ENCODE results near the gene SCN1B. TPM values are rescaled to one million over a fixed set of nuclear protein-coding genes. Genes with fewer than 3 reads are reported as not detected.
A peak's percentile ranks its signal among the peaks of the same experiment; 100 is the strongest.

The SCN1B gene
- polyA plus RNA-seq, 2 of the 4 experiments (the other 2 are of a cell fraction): 11.0 to 11.3 TPM

DNA sequence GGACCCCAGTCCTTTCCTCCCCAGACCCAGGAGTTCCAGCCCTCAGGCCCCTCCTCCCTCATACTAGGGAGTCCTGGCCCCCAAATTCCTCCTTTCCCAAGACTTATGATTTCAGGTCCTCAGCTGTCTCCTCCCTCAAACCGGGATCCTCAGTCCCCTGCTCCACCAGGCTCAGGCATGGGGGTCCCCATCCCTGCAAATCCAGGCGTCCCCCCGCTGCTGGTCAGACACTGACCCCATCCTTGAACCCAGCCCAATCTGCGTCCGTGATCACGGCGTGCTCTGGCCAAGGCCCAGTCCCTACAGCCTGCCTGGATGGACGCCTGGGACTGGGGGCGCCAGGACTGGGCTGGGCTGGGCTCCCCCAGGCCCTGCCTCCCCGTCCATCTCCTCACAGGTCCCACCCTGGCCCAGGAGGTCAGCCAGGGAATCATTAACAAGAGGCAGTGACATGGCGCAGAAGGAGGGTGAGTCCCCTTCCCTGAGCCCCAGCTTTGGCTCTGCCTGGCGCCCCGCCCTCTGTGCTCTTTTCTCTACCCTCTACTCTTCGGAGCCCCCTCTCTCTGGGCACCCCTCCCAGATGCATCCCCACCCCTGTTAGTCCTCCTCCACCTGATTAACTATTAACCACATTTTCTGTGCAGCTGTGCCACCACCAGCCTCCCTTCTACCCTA lies 11.9 kb downstream of the SCN1B start:
- H3K4me3 ChIP-seq: no peak overlapping the region
- WGBS (ENCODE audit: missing lambda C conversion rate): 80% methylated on average over 14 of the region's 14 CpGs
- TF ChIP-seq, protein P1, sequence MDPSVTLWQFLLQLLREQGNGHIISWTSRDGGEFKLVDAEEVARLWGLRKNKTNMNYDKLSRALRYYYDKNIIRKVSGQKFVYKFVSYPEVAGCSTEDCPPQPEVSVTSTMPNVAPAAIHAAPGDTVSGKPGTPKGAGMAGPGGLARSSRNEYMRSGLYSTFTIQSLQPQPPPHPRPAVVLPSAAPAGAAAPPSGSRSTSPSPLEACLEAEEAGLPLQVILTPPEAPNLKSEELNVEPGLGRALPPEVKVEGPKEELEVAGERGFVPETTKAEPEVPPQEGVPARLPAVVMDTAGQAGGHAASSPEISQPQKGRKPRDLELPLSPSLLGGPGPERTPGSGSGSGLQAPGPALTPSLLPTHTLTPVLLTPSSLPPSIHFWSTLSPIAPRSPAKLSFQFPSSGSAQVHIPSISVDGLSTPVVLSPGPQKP (IDR thresholded peaks at IDR 0.05; ENCODE audit: low read depth, low read length): no peak
- TF ChIP-seq SMC3 (IDR thresholded peaks at IDR 0.05) (no peak), HOXB5 (CRISPR knock-in tag; IDR thresholded peaks at IDR 0.05) (no peak)
- TF ChIP-seq, protein P2, sequence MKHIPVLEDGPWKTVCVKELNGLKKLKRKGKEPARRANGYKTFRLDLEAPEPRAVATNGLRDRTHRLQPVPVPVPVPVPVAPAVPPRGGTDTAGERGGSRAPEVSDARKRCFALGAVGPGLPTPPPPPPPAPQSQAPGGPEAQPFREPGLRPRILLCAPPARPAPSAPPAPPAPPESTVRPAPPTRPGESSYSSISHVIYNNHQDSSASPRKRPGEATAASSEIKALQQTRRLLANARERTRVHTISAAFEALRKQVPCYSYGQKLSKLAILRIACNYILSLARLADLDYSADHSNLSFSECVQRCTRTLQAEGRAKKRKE (CRISPR knock-in tag; IDR thresholded peaks at IDR 0.05; ENCODE audit: low read depth): no peak
- CTCF ChIA-PET: interaction anchor here (0.8 to 16.2 kb wide), 20 partner anchors 10 to 227 kb away, joined by 3 to 374 read pairs (median 29); partner anchors contain the start of genes FXYD1, LGI4, SCN1B and USF2
- H3K9me3 ChIP-seq: no peaks in the 10 kb centered on the region
- peak overlapping the region in 1 of 2 experiments; percentile 4; a peak in 1 of 6 replicates for H3K27ac ChIP-seq
- no peak for ATAC-seq
- no peak for DNase-seq (ENCODE audit: low read depth in 1 of 2, low spot score in 1 of 2)
- FAIRE-seq: no peak
- H3K4me1 ChIP-seq: peaks cover 21% of the 10 kb centered on the region
- 0 out of 3 replicates have a peak overlapping the region, but pooled peaks have one; percentile 3 for H3K4me2 ChIP-seq
- POLR2A ChIA-PET: no interaction called here

DNA sequence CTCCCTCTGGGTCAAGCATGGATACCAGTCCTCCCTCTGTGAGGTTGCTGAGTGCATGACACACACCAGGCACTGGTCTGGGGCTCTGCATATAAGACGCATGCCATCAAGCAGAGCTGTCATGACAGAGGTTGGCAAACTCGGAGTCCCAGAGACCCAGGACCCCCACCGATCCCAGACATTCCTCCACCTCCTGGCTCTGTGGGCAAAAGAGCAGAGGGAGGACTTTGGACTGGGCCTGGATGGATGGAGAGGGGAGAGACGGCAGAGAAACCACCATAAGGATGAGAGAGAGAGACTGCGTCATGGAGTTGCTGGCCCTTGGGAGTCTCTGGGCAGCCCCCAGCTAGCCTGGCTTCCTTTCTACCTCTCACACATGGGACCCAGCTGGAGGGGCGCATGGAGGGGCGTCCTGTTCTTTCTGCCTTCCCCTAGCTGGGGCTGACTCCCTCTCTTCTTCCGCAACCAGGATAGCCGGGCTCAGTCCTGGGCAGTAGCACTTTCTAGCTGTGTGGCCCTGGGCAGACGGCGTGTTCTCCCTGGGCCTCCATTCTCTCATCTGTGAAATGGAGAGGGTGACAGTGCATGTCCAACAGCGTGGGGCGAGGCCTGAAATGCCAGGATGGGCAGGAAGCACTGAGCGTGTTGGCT lies 12.8 kb downstream of the SCN1B start:
- H3K4me1 ChIP-seq: peaks cover 21% of the 10 kb centered on the region
- TF ChIP-seq CHD2 (IDR thresholded peaks at IDR 0.05; ENCODE audit: low read length, partially characterized antibody) (no peak), FOXS1 (CRISPR knock-in tag; IDR thresholded peaks at IDR 0.05) (no peak), NPAS2 (CRISPR knock-in tag; IDR thresholded peaks at IDR 0.05; ENCODE audit: borderline replicate concordance) (no peak), RNF2 (IDR thresholded peaks at IDR 0.05; ENCODE audit: borderline replicate concordance, low read depth) (no peak), POLR2A (IDR thresholded peaks at IDR 0.05; ENCODE audit: low read length) (no peak)
- TF ChIP-seq, protein P3, sequence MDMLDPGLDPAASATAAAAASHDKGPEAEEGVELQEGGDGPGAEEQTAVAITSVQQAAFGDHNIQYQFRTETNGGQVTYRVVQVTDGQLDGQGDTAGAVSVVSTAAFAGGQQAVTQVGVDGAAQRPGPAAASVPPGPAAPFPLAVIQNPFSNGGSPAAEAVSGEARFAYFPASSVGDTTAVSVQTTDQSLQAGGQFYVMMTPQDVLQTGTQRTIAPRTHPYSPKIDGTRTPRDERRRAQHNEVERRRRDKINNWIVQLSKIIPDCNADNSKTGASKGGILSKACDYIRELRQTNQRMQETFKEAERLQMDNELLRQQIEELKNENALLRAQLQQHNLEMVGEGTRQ (IDR thresholded peaks at IDR 0.05): no peak
- TF ChIP-seq, protein P4, sequence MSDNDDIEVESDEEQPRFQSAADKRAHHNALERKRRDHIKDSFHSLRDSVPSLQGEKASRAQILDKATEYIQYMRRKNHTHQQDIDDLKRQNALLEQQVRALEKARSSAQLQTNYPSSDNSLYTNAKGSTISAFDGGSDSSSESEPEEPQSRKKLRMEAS (IDR thresholded peaks at IDR 0.05): no peak
- H3K4me2 ChIP-seq: no peak overlapping the region
- ATAC-seq (no peak), DNase-seq (ENCODE audit: low read depth in 1 of 2, low spot score in 1 of 2) (no peak), FAIRE-seq (peak; percentile 65)
- H3K4me3 ChIP-seq: no peak overlapping the region
- no peak overlapping the region for H3K27ac ChIP-seq
- no peaks in the 10 kb centered on the region for H3K9me3 ChIP-seq
- 78% methylated on average over 14 of the region's 14 CpGs for WGBS (ENCODE audit: missing lambda C conversion rate)
- CTCF ChIA-PET: interaction anchor here (0.8 to 16.2 kb wide), 33 partner anchors 11 to 226 kb away, joined by 3 to 374 read pairs (median 16); partner anchors contain the start of genes FXYD1, FXYD5, LGI4 and SCN1B
- POLR2A ChIA-PET: no interaction called here

DNA sequence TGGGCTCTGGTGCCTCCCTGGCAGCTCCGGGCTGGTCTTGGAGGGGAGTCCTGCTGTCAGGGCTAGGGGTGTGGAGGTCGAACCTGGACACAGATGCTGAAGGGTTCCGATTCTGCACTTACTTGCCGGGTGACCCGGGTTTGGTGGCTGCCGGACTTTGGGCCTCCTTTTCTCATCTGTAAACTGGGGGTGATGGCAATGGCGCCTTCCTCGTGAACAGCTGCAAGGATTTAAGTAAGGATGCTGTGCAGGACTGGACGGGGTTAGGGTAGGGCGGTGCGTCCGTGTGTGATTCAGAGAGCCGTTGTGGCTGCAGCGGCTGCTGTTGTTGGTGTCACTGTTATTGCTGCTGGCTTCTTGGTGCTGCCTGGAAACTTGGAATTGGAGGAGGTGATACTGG lies 13.6 kb downstream of the SCN1B start:
- TF ChIP-seq RFX5 (IDR thresholded peaks at IDR 0.05): no peak
- no peak for TF ChIP-seq HDAC2 (IDR thresholded peaks at IDR 0.05)
- no peak for TF ChIP-seq EP300 (IDR thresholded peaks at IDR 0.05)
- no peak for TF ChIP-seq NPAS2 (CRISPR knock-in tag; IDR thresholded peaks at IDR 0.05; ENCODE audit: borderline replicate concordance)
- no peak for TF ChIP-seq CHD4 (IDR thresholded peaks at IDR 0.05; ENCODE audit: borderline replicate concordance)
- no peak for TF ChIP-seq MAZ (IDR thresholded peaks at IDR 0.05; ENCODE audit: borderline replicate concordance, low read depth, low read length)
- no peak for TF ChIP-seq EHMT2 (IDR thresholded peaks at IDR 0.05; ENCODE audit: low read depth)
- no peak for TF ChIP-seq SREBF2 (IDR thresholded peaks at IDR 0.05)
- TF ChIP-seq RARB (CRISPR knock-in tag; IDR thresholded peaks at IDR 0.05): no peak
- no peak for TF ChIP-seq RAD21 (conservative IDR thresholded peaks at IDR 0.05 in 1 of 2, IDR thresholded peaks at IDR 0.05 in 1 of 2)
- TF ChIP-seq, protein P5, sequence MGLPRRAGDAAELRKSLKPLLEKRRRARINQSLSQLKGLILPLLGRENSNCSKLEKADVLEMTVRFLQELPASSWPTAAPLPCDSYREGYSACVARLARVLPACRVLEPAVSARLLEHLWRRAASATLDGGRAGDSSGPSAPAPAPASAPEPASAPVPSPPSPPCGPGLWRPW (IDR thresholded peaks at IDR 0.05): no peak
- no peak for TF ChIP-seq TFCP2L1 (CRISPR knock-in tag; IDR thresholded peaks at IDR 0.05)
- TF ChIP-seq, protein P6, sequence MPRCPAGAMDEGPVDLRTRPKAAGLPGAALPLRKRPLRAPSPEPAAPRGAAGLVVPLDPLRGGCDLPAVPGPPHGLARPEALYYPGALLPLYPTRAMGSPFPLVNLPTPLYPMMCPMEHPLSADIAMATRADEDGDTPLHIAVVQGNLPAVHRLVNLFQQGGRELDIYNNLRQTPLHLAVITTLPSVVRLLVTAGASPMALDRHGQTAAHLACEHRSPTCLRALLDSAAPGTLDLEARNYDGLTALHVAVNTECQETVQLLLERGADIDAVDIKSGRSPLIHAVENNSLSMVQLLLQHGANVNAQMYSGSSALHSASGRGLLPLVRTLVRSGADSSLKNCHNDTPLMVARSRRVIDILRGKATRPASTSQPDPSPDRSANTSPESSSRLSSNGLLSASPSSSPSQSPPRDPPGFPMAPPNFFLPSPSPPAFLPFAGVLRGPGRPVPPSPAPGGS (IDR thresholded peaks at IDR 0.05): no peak
- TF ChIP-seq ZSCAN20 (CRISPR knock-in tag; IDR thresholded peaks at IDR 0.05): no peak
- TF ChIP-seq ESRRA (IDR thresholded peaks at IDR 0.05; ENCODE audit: borderline replicate concordance, low read length): no peak
- no peak for TF ChIP-seq GATA3 (IDR thresholded peaks at IDR 0.05; ENCODE audit: borderline replicate concordance)
- TF ChIP-seq, protein P3 (IDR thresholded peaks at IDR 0.05): no peak
- TF ChIP-seq NFE2L2 (conservative IDR thresholded peaks at IDR 0.05; ENCODE audit: low read length): no peak
- Histone ChIP-seq H3K4me2 (no peak overlapping the region), H3K27ac (no peak overlapping the region), H3K4me1 (peaks cover 24% of the 10 kb centered on the region), H3K9me3 (no peaks in the 10 kb centered on the region), H3K4me3 (no peak overlapping the region)
- 68% methylated on average over 14 of the region's 14 CpGs for WGBS (ENCODE audit: missing lambda C conversion rate)
- DNase-seq (ENCODE audit: low read depth in 1 of 2, low spot score in 1 of 2): no peak
- ChIA-PET POLR2A (interaction anchor here (0.6 to 1.0 kb wide), 2 partner anchors 44 to 778 kb away, joined by 4 to 5 read pairs; partner anchors contain the start of gene GRAMD1A), CTCF (interaction anchor here (0.6 to 16.2 kb wide), 55 partner anchors 12 to 550 kb away, joined by 3 to 374 read pairs (median 8); partner anchors contain the start of genes FXYD1, FXYD5, GRAMD1A and LGI4)
- FAIRE-seq: no peak
- peak; percentile 5; a peak in 4 of 6 replicates for ATAC-seq
